Type B pancreatic cell (in vitro differentiated cells): ENCODE results near the gene SEC23A. TPM values are rescaled to one million over a fixed set of nuclear protein-coding genes. Genes with fewer than 3 reads are reported as not detected.

Experiments used
- DNase-seq: peaks from one replicate; pipeline ENCODE4 v3.0.0; 2021; ENCODE audit warnings: mixed read lengths; ENCODE audit not compliant: unreplicated experiment; ENCODE audit errors: extremely low spot score
- H3K27ac Mint-ChIP-seq: 2 replicates; pipeline ENCODE4 v1.8.0; 2021; ENCODE audit warnings: mild to moderate bottlenecking, mixed read lengths
- H3K27me3 Mint-ChIP-seq: 2 replicates; pipeline ENCODE4 v1.8.0; 2021; ENCODE audit warnings: mixed read lengths
- H3K36me3 Mint-ChIP-seq: 2 replicates; pipeline ENCODE4 v1.8.0; 2021; ENCODE audit warnings: mixed read lengths
- H3K4me1 Mint-ChIP-seq: one replicate; pipeline ENCODE4 v1.8.0; 2021; ENCODE audit warnings: mixed read lengths; ENCODE audit not compliant: unreplicated experiment
- H3K4me3 Mint-ChIP-seq: 2 replicates; pipeline ENCODE4 v1.8.0; 2021; ENCODE audit warnings: mild to moderate bottlenecking, mixed read lengths
- H3K9me3 Mint-ChIP-seq: 2 replicates; pipeline ENCODE4 v1.8.0; 2021; ENCODE audit warnings: mixed read lengths
- CTCF ChIP-seq: fragments of 200-600 bp; sonication (generic); conservative IDR thresholded peaks from 2 replicates; pipeline ENCODE4 v1.5.0; 2021; ENCODE audit warnings: antibody characterized with exemption, mild to moderate bottlenecking
- total RNA-seq: library from RNA; stranded (reverse); gene quantifications from 2 replicates; pipeline ENCODE4 v1.2.1, GENCODE V29; 2021; ENCODE audit warnings: low replicate concordance

The SEC23A gene
- total RNA-seq, 1 donor from 2014 or later = 84.8 TPM

GRCh38 chr14:39094515-39094914 lies 8.5 kb downstream of the SEC23A start:
- H3K27ac Mint-ChIP-seq = peak overlapping the region; percentile 2
- H3K27me3 Mint-ChIP-seq = no peaks in the 10 kb centered on the region
- H3K4me3 Mint-ChIP-seq = no peak overlapping the region
- DNase-seq = no peak
- H3K4me1 Mint-ChIP-seq = peaks cover 5% of the 10 kb centered on the region
- H3K9me3 Mint-ChIP-seq = no peaks in the 10 kb centered on the region
- no peak for TF ChIP-seq CTCF
- peaks cover 23% of the 10 kb centered on the region for H3K36me3 Mint-ChIP-seq

GRCh38 chr14:39091716-39092115 lies 11.3 kb downstream of the SEC23A start:
- no peak overlapping the region for H3K27ac Mint-ChIP-seq
- no peak overlapping the region for H3K4me3 Mint-ChIP-seq
- H3K36me3 Mint-ChIP-seq = peaks cover 39% of the 10 kb centered on the region

GRCh38 chr14:39090548-39091111 lies 12.4 kb downstream of the SEC23A start:
- peaks cover 45% of the 10 kb centered on the region for H3K36me3 Mint-ChIP-seq
- H3K27ac Mint-ChIP-seq = no peak overlapping the region
- DNase-seq = no peak
- no peak for TF ChIP-seq CTCF
- no peaks in the 10 kb centered on the region for H3K27me3 Mint-ChIP-seq
- H3K4me1 Mint-ChIP-seq = no peaks in the 10 kb centered on the region
- no peak overlapping the region for H3K4me3 Mint-ChIP-seq
- no peaks in the 10 kb centered on the region for H3K9me3 Mint-ChIP-seq

More at GRCh38 chr14:39091716-39092115, 11.3 kb downstream of the SEC23A start:
- TF ChIP-seq CTCF = no peak
- Mint-ChIP-seq H3K4me1 (no peaks in the 10 kb centered on the region), H3K9me3 (no peaks in the 10 kb centered on the region), H3K27me3 (no peaks in the 10 kb centered on the region)
- DNase-seq = no peak

GRCh38 chr14:39087493-39087892 lies 15.5 kb downstream of the SEC23A start:
- H3K9me3 Mint-ChIP-seq = no peaks in the 10 kb centered on the region
- H3K4me1 Mint-ChIP-seq = no peaks in the 10 kb centered on the region
- peaks cover 45% of the 10 kb centered on the region for H3K36me3 Mint-ChIP-seq
- TF ChIP-seq CTCF = no peak
- no peak overlapping the region for H3K4me3 Mint-ChIP-seq
- no peaks in the 10 kb centered on the region for H3K27me3 Mint-ChIP-seq
- DNase-seq = no peak
- no peak overlapping the region for H3K27ac Mint-ChIP-seq

GRCh38 chr14:39085933-39086332 lies 17.1 kb downstream of the SEC23A start:
- no peak for TF ChIP-seq CTCF
- Mint-ChIP-seq H3K4me1 (no peaks in the 10 kb centered on the region), H3K4me3 (no peak overlapping the region), H3K27me3 (no peaks in the 10 kb centered on the region), H3K36me3 (peaks cover 43% of the 10 kb centered on the region), H3K9me3 (no peaks in the 10 kb centered on the region), H3K27ac (no peak overlapping the region)
- no peak for DNase-seq

- H3K4me3 Mint-ChIP-seq = no peak overlapping the region
- no peaks in the 10 kb centered on the region for H3K9me3 Mint-ChIP-seq
- H3K4me1 Mint-ChIP-seq = no peaks in the 10 kb centered on the region
- no peaks in the 10 kb centered on the region for H3K27me3 Mint-ChIP-seq
- no peak for TF ChIP-seq CTCF
- peaks cover 37% of the 10 kb centered on the region for H3K36me3 Mint-ChIP-seq
- DNase-seq = no peak
- H3K27ac Mint-ChIP-seq = no peak overlapping the region
These were observed 19.9 kb downstream of the SEC23A start for GRCh38 chr14:39083127-39083526.
